A549 (cell line): Measurements from ENCODE around the gene GJA8. TPM values are rescaled to one million over a fixed set of nuclear protein-coding genes. Genes with fewer than 3 reads are reported as not detected.

Experiments used
- ATAC-seq, 2 experiments: fragments of 200-7000 bp in 1 of 2; fragments of >200 bp in 1 of 2; cut with Nextera tagmentation in 1 of 2; cut with Tn5 transposase in 1 of 2; 3 replicates each; pipeline versions ENCODE4 v1.8.0 to v1.9.1; 2018 to 2020; ENCODE audit warnings: mild to moderate bottlenecking in 1 of 2, moderate library complexity in 1 of 2
- CTCF ChIA-PET: fragments of 300-600 bp; sonication (Branson Sonifier 250); formaldehyde crosslinking; extraction: SDS; loops from one replicate; lab custom pipeline; 2021; ENCODE audit warnings: antibody characterized with exemption, inconsistent platforms; lab: Yijun Ruan, JAX
- POLR2A ChIA-PET: fragments of 350-600 bp; formaldehyde crosslinking; extraction: SDS; loops from one replicate; lab custom pipeline; 2021; ENCODE audit warnings: antibody characterized with exemption, inconsistent platforms; lab: Yijun Ruan, JAX
- DNase-seq, 2 experiments: peaks; one replicate each; pipeline versions ENCODE4 v3.0.0 to v3.0.0-alpha.2; 2011 to 2016; ENCODE audit warnings: low read depth in 1 of 2, low spot score in 1 of 2
- FAIRE-seq: peaks from 2 replicates; lab custom pipeline; 2011; peaks lifted over from hg19 to GRCh38; lab: Jason Lieb, UNC
- H3K27ac ChIP-seq, 2 experiments: fragments of >200 bp; sonication (Bioruptor Twin); formaldehyde crosslinking; 3 replicates each; pipeline ENCODE4 v1.5.1; 2016 to 2017
- H3K4me1 ChIP-seq: fragments of >200 bp; sonication (Bioruptor Twin); formaldehyde crosslinking; 3 replicates; pipeline ENCODE4 v1.6.1; 2016
- H3K4me2 ChIP-seq: fragments of >200 bp; sonication (Bioruptor Twin); formaldehyde crosslinking; 3 replicates; pipeline ENCODE4 v1.6.1; 2016
- H3K4me3 ChIP-seq: fragments of >200 bp; sonication (Bioruptor Twin); formaldehyde crosslinking; 3 replicates; pipeline ENCODE4 v1.5.1; 2016
- H3K9me3 ChIP-seq: fragments of >200 bp; sonication (Bioruptor Twin); formaldehyde crosslinking; 3 replicates; pipeline ENCODE4 v1.6.1; 2016
- ATOH8 ChIP-seq: fragments of 250-450 bp; sonication (Bioruptor Pico); IDR thresholded peaks from 2 replicates; pipeline ENCODE4 v1.5.0; 2020; ENCODE audit warnings: low read depth, mild to moderate bottlenecking, moderate library complexity
- BHLHE40 ChIP-seq: IDR thresholded peaks from 2 replicates; pipeline ENCODE4 v1.6.1; 2012; ENCODE audit warnings: low read depth, low read length, inconsistent platforms
- CBX2 ChIP-seq: fragments of 200-600 bp; sonication (generic); IDR thresholded peaks from 2 replicates; pipeline ENCODE4 v1.6.1; 2016; ENCODE audit warnings: low read depth, mild to moderate bottlenecking, borderline replicate concordance
- CTCF ChIP-seq: fragments of >200 bp; sonication (Bioruptor Twin); formaldehyde crosslinking; IDR thresholded peaks from 3 replicates; pipeline ENCODE4 v1.5.1; 2016
- EP300 ChIP-seq, 2 experiments: fragments of >200 bp; sonication (Bioruptor Twin); formaldehyde crosslinking; IDR thresholded peaks; 2 replicates in 1 of 2; 3 replicates in 1 of 2; pipeline ENCODE4 v1.6.1; 2016 to 2017
- FOSB ChIP-seq: fragments of 250-450 bp; sonication (Bioruptor Pico); IDR thresholded peaks from 2 replicates; pipeline ENCODE4 v1.5.0; 2020; ENCODE audit warnings: mild to moderate bottlenecking, moderate library complexity
- FOXS1 ChIP-seq: fragments of 250-450 bp; sonication (Bioruptor Pico); IDR thresholded peaks from 2 replicates; pipeline ENCODE4 v1.5.0; 2020; ENCODE audit warnings: mild to moderate bottlenecking, moderate library complexity
- HDAC2 ChIP-seq: fragments of 200-600 bp; sonication (generic); IDR thresholded peaks from 2 replicates; pipeline ENCODE4 v1.6.1; 2016
- HOXB13 ChIP-seq: fragments of 250-450 bp; sonication (Bioruptor Pico); IDR thresholded peaks from 2 replicates; pipeline ENCODE4 v1.5.0; 2020; ENCODE audit warnings: low read depth, mild to moderate bottlenecking, moderate library complexity
- HOXB5 ChIP-seq: fragments of 250-450 bp; sonication (Bioruptor Pico); IDR thresholded peaks from 2 replicates; pipeline ENCODE4 v1.5.0; 2020; ENCODE audit warnings: mild to moderate bottlenecking, moderate library complexity
- KDM5A ChIP-seq: fragments of 200-600 bp; sonication (generic); IDR thresholded peaks from 2 replicates; pipeline ENCODE4 v1.6.1; 2016; ENCODE audit warnings: antibody characterized with exemption, mild to moderate bottlenecking
- PBX3 ChIP-seq: IDR thresholded peaks from 2 replicates; pipeline ENCODE4 v1.6.1; 2012
- RAD21 ChIP-seq, 2 experiments: fragments of >200 bp in 1 of 2; sonication (Bioruptor Twin) in 1 of 2; formaldehyde crosslinking in 1 of 2; IDR thresholded peaks in 1 of 2; conservative IDR thresholded peaks in 1 of 2; 2 replicates in 1 of 2; 3 replicates in 1 of 2; pipeline ENCODE4 v1.6.1; 2012 to 2018; ENCODE audit warnings: inconsistent platforms in 1 of 2
- RARB ChIP-seq: fragments of 250-450 bp; sonication (Bioruptor Pico); IDR thresholded peaks from 2 replicates; pipeline ENCODE4 v1.8.0; 2021; ENCODE audit warnings: mild to moderate bottlenecking, moderate library complexity
- RCOR1 ChIP-seq: fragments of 150-350 bp; IDR thresholded peaks from 2 replicates; pipeline ENCODE4 v1.6.1; 2014; ENCODE audit warnings: antibody characterized with exemption, low read length, low read depth
- SMC3 ChIP-seq: fragments of >200 bp; sonication (Bioruptor Twin); formaldehyde crosslinking; IDR thresholded peaks from 3 replicates; pipeline ENCODE4 v1.6.1; 2018; ENCODE audit warnings: inconsistent platforms
- SREBF2 ChIP-seq: fragments of 450-650 bp; IDR thresholded peaks from 2 replicates; pipeline ENCODE4 v1.6.1; 2014; ENCODE audit warnings: mild to moderate bottlenecking, moderate library complexity
- TP53 ChIP-seq: fragments of 250-450 bp; sonication (Bioruptor Pico); IDR thresholded peaks from 2 replicates; pipeline ENCODE4 v1.5.0; 2021; ENCODE audit warnings: mild to moderate bottlenecking, moderate library complexity
- ZC3H11A ChIP-seq: fragments of 450-650 bp; IDR thresholded peaks from 2 replicates; pipeline ENCODE4 v1.6.1; 2014; ENCODE audit warnings: antibody characterized with exemption, mild to moderate bottlenecking
- ZFP36 ChIP-seq: fragments of 450-650 bp; IDR thresholded peaks from 2 replicates; pipeline ENCODE4 v1.6.1; 2014; ENCODE audit warnings: borderline replicate concordance; ENCODE audit not compliant: partially characterized antibody
- WGBS: methylation state at CpG from one replicate; pipeline ENCODE4 v1.1.6; 2017; ENCODE audit errors: missing lambda C conversion rate; 5-methylcytosine and 5-hydroxymethylcytosine counted together
- polyA plus RNA-seq, 4 experiments: library from polyadenylated mRNA; depleted of rRNA in 3 of 4; stranded (reverse); fragments of >200 nt; fragmentation: RNase III in 1 of 4; extraction: RNeasy Plus Mini Kit Qiagen cat#74134 plus additional on column Dnase treatment in 1 of 4; gene quantifications; 2 replicates in 3 of 4; 3 replicates in 1 of 4; pipeline ENCODE4 v1.2.3, GENCODE V29; 2011 to 2017
- TF ChIP-seq, protein P1 (sequence below): fragments of 150-350 bp; IDR thresholded peaks from 2 replicates; pipeline ENCODE4 v1.6.1; 2014; ENCODE audit warnings: low read depth, mild to moderate bottlenecking, low read length
- TF ChIP-seq, protein P2 (sequence below): fragments of 450-650 bp; IDR thresholded peaks from 2 replicates; pipeline ENCODE4 v1.6.1; 2014; ENCODE audit warnings: antibody characterized with exemption
- TF ChIP-seq, protein P3 (sequence below): fragments of 250-450 bp; sonication (Bioruptor Pico); IDR thresholded peaks from 2 replicates; pipeline ENCODE4 v1.5.0; 2021; ENCODE audit warnings: mild to moderate bottlenecking, moderate library complexity, borderline replicate concordance

GJA8 gene
- polyA plus RNA-seq, 2 of the 4 experiments (the other 2 are of a cell fraction): not detected

DNA sequence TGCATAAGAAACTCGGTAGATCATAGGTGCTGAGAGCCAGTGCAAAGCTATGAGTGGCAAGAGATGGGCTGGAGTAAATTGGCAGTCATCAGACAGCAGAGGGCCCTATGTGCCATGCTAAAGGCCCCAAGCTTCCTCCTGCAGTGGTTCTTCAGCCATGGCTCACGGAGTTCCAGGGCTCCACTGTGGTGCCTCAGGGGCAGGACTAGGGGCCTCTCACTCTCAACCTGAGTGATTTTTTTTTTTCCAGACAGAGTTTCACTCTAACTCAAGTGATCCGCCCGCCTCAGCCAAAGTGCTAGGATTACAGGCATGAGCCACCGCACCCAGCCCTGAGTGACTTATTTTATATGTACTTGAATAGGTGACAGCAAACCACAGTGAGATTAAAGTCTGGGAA is 10.4 kb upstream of the GJA8 start:
- TF ChIP-seq, protein P1, sequence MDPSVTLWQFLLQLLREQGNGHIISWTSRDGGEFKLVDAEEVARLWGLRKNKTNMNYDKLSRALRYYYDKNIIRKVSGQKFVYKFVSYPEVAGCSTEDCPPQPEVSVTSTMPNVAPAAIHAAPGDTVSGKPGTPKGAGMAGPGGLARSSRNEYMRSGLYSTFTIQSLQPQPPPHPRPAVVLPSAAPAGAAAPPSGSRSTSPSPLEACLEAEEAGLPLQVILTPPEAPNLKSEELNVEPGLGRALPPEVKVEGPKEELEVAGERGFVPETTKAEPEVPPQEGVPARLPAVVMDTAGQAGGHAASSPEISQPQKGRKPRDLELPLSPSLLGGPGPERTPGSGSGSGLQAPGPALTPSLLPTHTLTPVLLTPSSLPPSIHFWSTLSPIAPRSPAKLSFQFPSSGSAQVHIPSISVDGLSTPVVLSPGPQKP: no peak
- no peak for TF ChIP-seq RCOR1
- TF ChIP-seq SREBF2: no peak
- TF ChIP-seq, protein P2, sequence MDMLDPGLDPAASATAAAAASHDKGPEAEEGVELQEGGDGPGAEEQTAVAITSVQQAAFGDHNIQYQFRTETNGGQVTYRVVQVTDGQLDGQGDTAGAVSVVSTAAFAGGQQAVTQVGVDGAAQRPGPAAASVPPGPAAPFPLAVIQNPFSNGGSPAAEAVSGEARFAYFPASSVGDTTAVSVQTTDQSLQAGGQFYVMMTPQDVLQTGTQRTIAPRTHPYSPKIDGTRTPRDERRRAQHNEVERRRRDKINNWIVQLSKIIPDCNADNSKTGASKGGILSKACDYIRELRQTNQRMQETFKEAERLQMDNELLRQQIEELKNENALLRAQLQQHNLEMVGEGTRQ: no peak
- no peak for TF ChIP-seq ZC3H11A
- TF ChIP-seq RARB: no peak
- Histone ChIP-seq H3K27ac (no peak overlapping the region), H3K4me1 (no peaks in the 10 kb centered on the region), H3K4me3 (no peak overlapping the region), H3K9me3 (no peaks in the 10 kb centered on the region), H3K4me2 (no peak overlapping the region)
- peak; percentile 70 to 74 for ATAC-seq
- ChIA-PET POLR2A (interaction anchor here (0.5 to 1.6 kb wide), 2 partner anchors 222 to 270 kb away, joined by 3 read pairs; partner anchors contain the start of gene ACP6), CTCF (interaction anchor here (0.6 to 5.5 kb wide), 45 partner anchors 9 to 619 kb away, joined by 3 to 52 read pairs (median 4); partner anchors contain the start of gene GJA8)
- peak; percentile 16 to 34 for DNase-seq
- no peak for FAIRE-seq
- 59% methylated on average over 5 of the region's 5 CpGs for WGBS

DNA sequence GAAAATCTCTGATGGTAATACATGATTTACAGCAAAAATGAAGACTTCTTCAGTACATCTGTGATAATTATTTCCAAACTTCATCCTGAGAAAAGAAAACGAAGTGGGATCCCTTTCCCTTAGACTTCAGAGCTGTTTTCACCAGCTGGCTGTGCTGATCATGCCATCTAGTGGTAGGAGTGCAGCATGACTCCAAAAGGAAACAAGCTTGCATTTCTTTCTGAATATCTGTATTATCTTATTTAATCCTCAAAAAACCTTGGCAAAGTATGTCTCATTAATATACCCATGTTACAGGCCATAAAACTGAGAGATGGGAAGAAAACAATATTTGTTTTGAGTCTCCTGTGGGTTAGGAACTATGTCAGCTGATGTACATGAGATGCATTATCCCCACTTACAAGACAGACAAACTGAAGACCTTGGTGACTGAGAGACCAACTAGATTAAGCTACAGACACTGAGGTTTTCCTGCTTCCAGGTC is 9.8 kb upstream of the GJA8 start:
- peak; percentile 97 for FAIRE-seq
- ChIA-PET POLR2A (interaction anchor here (0.5 to 1.6 kb wide), 2 partner anchors 223 to 270 kb away, joined by 3 read pairs; partner anchors contain the start of gene ACP6), CTCF (interaction anchor here (0.6 to 5.5 kb wide), 51 partner anchors 9 to 649 kb away, joined by 3 to 52 read pairs (median 4); partner anchors contain the start of gene GJA8)
- no peaks in the 10 kb centered on the region for H3K9me3 ChIP-seq
- H3K27ac ChIP-seq: no peak overlapping the region
- TF ChIP-seq SMC3: peak; percentile 81
- no peak for TF ChIP-seq TP53
- peak; percentile 95 for TF ChIP-seq CTCF
- TF ChIP-seq RAD21 (conservative IDR thresholded peaks at IDR 0.05 in 1 of 2, IDR thresholded peaks at IDR 0.05 in 1 of 2): peak; percentile 85 to 91
- TF ChIP-seq, protein P3, sequence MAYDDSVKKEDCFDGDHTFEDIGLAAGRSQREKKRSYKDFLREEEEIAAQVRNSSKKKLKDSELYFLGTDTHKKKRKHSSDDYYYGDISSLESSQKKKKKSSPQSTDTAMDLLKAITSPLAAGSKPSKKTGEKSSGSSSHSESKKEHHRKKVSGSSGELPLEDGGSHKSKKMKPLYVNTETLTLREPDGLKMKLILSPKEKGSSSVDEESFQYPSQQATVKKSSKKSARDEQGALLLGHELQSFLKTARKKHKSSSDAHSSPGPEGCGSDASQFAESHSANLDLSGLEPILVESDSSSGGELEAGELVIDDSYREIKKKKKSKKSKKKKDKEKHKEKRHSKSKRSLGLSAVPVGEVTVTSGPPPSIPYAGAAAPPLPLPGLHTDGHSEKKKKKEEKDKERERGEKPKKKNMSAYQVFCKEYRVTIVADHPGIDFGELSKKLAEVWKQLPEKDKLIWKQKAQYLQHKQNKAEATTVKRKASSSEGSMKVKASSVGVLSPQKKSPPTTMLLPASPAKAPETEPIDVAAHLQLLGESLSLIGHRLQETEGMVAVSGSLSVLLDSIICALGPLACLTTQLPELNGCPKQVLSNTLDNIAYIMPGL (CRISPR knock-in tag): no peak
- TF ChIP-seq FOSB: no peak
- TF ChIP-seq HOXB5 (CRISPR knock-in tag): no peak
- TF ChIP-seq KDM5A: no peak
- TF ChIP-seq SREBF2: no peak
- TF ChIP-seq CBX2: no peak
- H3K4me1 ChIP-seq: no peaks in the 10 kb centered on the region
- 19% methylated on average over 1 of the region's 1 CpG for WGBS
- peak; percentile 52 to 57 for DNase-seq
- peak in 1 of 2 experiments; percentile 59; a peak in 3 of 6 replicates for ATAC-seq
- no peak overlapping the region for H3K4me2 ChIP-seq
- no peak overlapping the region for H3K4me3 ChIP-seq

DNA sequence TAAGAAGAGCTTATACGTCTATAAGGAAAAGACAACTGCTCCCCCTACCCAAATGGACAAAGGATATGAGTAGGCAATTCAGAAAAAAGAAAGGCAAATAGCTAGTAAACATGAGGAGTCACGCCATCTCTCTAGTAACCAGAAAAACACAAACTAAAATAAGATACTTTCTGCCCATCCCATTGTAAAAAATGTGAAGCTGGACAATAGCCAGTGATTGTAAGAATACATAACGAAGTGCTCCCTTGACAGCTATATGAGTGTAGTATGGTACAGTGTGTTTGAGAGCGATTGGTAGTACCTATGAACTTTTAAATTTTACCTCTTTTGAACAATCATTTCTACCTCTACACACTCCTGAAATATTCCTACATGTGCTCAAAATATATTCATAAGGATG is 7.5 kb upstream of the GJA8 start:
- POLR2A ChIA-PET: no interaction called here
- Histone ChIP-seq H3K4me3 (no peak overlapping the region), H3K27ac (no peak overlapping the region), H3K4me2 (no peak overlapping the region), H3K9me3 (no peaks in the 10 kb centered on the region), H3K4me1 (no peaks in the 10 kb centered on the region)
- FAIRE-seq (no peak), ATAC-seq (no peak), DNase-seq (peak in 1 of 2 experiments; percentile 33)
- 45% methylated on average over 4 of the region's 4 CpGs for WGBS
- CTCF ChIA-PET: interaction anchor here (1.4 to 5.5 kb wide), 2 partner anchors 8 to 401 kb away, joined by 4 to 52 read pairs; partner anchors contain the start of gene GJA8
- TF ChIP-seq ZFP36: no peak
- TF ChIP-seq, protein P3 (CRISPR knock-in tag): no peak
- TF ChIP-seq HOXB13 (CRISPR knock-in tag): no peak
- no peak for TF ChIP-seq FOXS1 (CRISPR knock-in tag)
- TF ChIP-seq PBX3: no peak
- TF ChIP-seq EP300 (IDR thresholded peaks at IDR 0.05): no peak
- TF ChIP-seq BHLHE40: no peak
- no peak for TF ChIP-seq SREBF2
- no peak for TF ChIP-seq HDAC2
- no peak for TF ChIP-seq ATOH8 (CRISPR knock-in tag)
